ENCODE data around the gene MGRN1. TPM values are rescaled to one million over a fixed set of nuclear protein-coding genes. Genes with fewer than 3 reads are reported as not detected.

Gene MGRN1
- total and polyA plus RNA-seq, 2 experiments from 2014 or later: 14.0 to 26.4 TPM

GRCh38 chr16:4714996-4715395 is 90.4 kb downstream of the MGRN1 start:
- WGBS, 2 experiments (ENCODE audit: low coverage in 1 of 2, low lambda C conversion rate in 2 of 2, missing lambda C conversion rate in 2 of 2): 80 to 97% methylated on average over 2 of the region's 2 CpGs
- no peaks in the 10 kb centered on the region for H3K79me2 ChIP-seq (ENCODE audit: insufficient read depth)
- DNase-seq: no peak
- H4K20me1 ChIP-seq (ENCODE audit: insufficient read depth): no peaks in the 10 kb centered on the region
- no peak overlapping the region for H3K4me2 ChIP-seq (ENCODE audit: unreplicated experiment)
- no peaks in the 10 kb centered on the region for H3F3A ChIP-seq (ENCODE audit: insufficient read depth)
- in situ Hi-C loops (cut with MboI): no loop called here
- H3K9ac ChIP-seq: no peak overlapping the region
- H2AFZ ChIP-seq: no peak overlapping the region
- H3K9me3 ChIP-seq (ENCODE audit: low read depth): no peaks in the 10 kb centered on the region
- no peaks in the 10 kb centered on the region for H3K27me3 ChIP-seq (replicated peaks; ENCODE audit: insufficient read depth)
- H3K4me1 ChIP-seq (ENCODE audit: insufficient read depth): no peaks in the 10 kb centered on the region
- H3K4me3 ChIP-seq: no peak overlapping the region
- H3K9me2 ChIP-seq (ENCODE audit: insufficient read depth): no peaks in the 10 kb centered on the region
- H3K27ac ChIP-seq: no peak overlapping the region
- TF ChIP-seq EZH2 (IDR thresholded peaks at IDR 0.05; ENCODE audit: insufficient read depth, poor library complexity, severe bottlenecking): no peak
- TF ChIP-seq EZH2phosphoT487 (IDR thresholded peaks at IDR 0.05; ENCODE audit: insufficient read depth, low read depth): no peak
- no peaks in the 10 kb centered on the region; the same call in 1 of the 2 replicates for H3K36me3 ChIP-seq (ENCODE audit: low read depth)

DNA sequence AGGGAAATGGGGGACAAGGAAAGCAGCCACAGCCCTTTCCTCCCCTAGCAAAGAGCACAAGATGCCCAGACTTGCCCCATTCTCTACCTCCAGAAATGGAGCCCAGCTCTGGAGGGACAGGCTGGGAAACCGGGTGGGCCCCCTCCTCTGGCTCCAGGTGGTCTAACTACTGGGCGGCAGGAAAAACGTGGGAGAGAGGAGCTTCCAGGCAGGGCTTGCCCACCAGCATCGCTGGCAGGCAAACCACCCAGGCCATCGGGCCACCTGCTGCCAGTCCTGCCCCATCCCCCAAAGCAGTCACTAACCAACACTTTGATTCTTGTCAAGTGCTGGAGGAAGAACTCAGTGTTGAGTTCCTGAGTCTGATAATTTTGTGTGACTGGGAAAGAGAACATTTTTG is 93.8 kb downstream of the MGRN1 start:
- no peaks in the 10 kb centered on the region for H3F3A ChIP-seq (ENCODE audit: insufficient read depth)
- TF ChIP-seq EZH2phosphoT487 (IDR thresholded peaks at IDR 0.05; ENCODE audit: insufficient read depth, low read depth): no peak
- no peak for TF ChIP-seq EZH2 (IDR thresholded peaks at IDR 0.05; ENCODE audit: insufficient read depth, poor library complexity, severe bottlenecking)
- no peaks in the 10 kb centered on the region for H3K27me3 ChIP-seq (replicated peaks; ENCODE audit: insufficient read depth)
- in situ Hi-C loops (cut with MboI): no loop called here
- no peaks in the 10 kb centered on the region for H4K20me1 ChIP-seq (ENCODE audit: insufficient read depth)
- no peak for DNase-seq
- no peaks in the 10 kb centered on the region for H3K4me1 ChIP-seq (ENCODE audit: insufficient read depth)
- H2AFZ ChIP-seq: no peak overlapping the region
- H3K4me3 ChIP-seq: no peak overlapping the region
- no peak overlapping the region for H3K9ac ChIP-seq
- no peaks in the 10 kb centered on the region for H3K36me3 ChIP-seq (ENCODE audit: low read depth)
- no peaks in the 10 kb centered on the region for H3K79me2 ChIP-seq (ENCODE audit: insufficient read depth)
- no peaks in the 10 kb centered on the region for H3K9me2 ChIP-seq (ENCODE audit: insufficient read depth)
- H3K9me3 ChIP-seq (ENCODE audit: low read depth): no peaks in the 10 kb centered on the region
- H3K4me2 ChIP-seq (ENCODE audit: unreplicated experiment): no peak overlapping the region
- H3K27ac ChIP-seq: no peak overlapping the region
- 72 to 79% methylated on average over 5 of the region's 5 CpGs for WGBS, 2 experiments (ENCODE audit: low coverage in 1 of 2, low lambda C conversion rate in 2 of 2, missing lambda C conversion rate in 2 of 2)

DNA sequence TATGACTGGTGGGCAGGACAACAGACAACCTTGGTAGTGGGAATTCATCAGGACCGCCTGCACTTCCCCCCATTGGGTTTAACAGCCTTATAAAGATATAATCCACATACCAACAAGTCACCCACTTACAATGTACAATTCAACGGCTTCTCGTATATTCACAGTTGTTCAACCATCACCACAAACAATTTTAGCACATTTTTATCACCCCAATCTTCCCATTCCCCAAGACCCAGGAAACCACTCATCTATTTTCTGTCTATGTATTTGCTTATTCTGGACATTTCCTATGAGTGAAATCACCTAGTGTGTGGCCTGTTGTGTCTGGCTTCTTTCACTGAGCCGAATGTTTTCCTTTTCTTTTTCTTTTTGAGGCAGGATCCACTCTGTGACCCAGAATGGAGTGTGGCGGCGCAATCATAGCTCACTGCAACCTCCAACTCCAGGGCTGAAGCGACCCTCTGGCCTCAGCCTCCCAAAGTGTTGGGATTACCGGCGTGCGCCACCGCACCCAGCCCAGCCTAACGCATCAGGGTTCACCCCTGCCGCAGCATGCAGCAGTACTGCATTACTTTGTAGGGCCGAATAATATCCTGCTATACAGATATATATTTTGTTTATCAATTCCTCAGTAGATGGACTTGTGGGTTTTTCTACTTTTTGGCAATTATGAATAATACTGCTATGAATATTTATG is 98.6 kb downstream of the MGRN1 start:
- Histone ChIP-seq H3K4me1 (ENCODE audit: insufficient read depth) (no peaks in the 10 kb centered on the region), H3K79me2 (ENCODE audit: insufficient read depth) (no peaks in the 10 kb centered on the region; the same call in 1 of the 2 replicates), H3F3A (ENCODE audit: insufficient read depth) (no peaks in the 10 kb centered on the region), H3K36me3 (ENCODE audit: low read depth) (peaks cover 11% of the 10 kb centered on the region; the same call in 1 of the 2 replicates), H3K9me3 (ENCODE audit: low read depth) (no peaks in the 10 kb centered on the region), H4K20me1 (ENCODE audit: insufficient read depth) (no peaks in the 10 kb centered on the region), H3K9me2 (ENCODE audit: insufficient read depth) (no peaks in the 10 kb centered on the region), H3K9ac (no peak overlapping the region), H3K4me3 (no peak overlapping the region), H3K27ac (no peak overlapping the region), H3K4me2 (ENCODE audit: unreplicated experiment) (no peak overlapping the region), H2AFZ (no peak overlapping the region), H3K27me3 (replicated peaks; ENCODE audit: insufficient read depth) (no peaks in the 10 kb centered on the region)
- WGBS, 2 experiments (ENCODE audit: low coverage in 1 of 2, low lambda C conversion rate in 2 of 2, missing lambda C conversion rate in 2 of 2): 94 to 98% methylated on average over 14 of the region's 14 CpGs
- in situ Hi-C loops (cut with MboI): no loop called here
- TF ChIP-seq EZH2 (IDR thresholded peaks at IDR 0.05; ENCODE audit: insufficient read depth, poor library complexity, severe bottlenecking): no peak
- no peak for TF ChIP-seq EZH2phosphoT487 (IDR thresholded peaks at IDR 0.05; ENCODE audit: insufficient read depth, low read depth)
- DNase-seq: no peak

GRCh38 chr16:4724661-4725270 is 100.1 kb downstream of the MGRN1 start:
- H3K4me3 ChIP-seq: no peak overlapping the region
- H3K9me2 ChIP-seq (ENCODE audit: insufficient read depth): no peaks in the 10 kb centered on the region
- H3K9me3 ChIP-seq (ENCODE audit: low read depth): no peaks in the 10 kb centered on the region
- no peaks in the 10 kb centered on the region for H3F3A ChIP-seq (ENCODE audit: insufficient read depth)
- in situ Hi-C loops (cut with MboI): no loop called here
- no peak overlapping the region for H3K9ac ChIP-seq
- H3K4me2 ChIP-seq (ENCODE audit: unreplicated experiment): no peak overlapping the region
- no peak for DNase-seq
- H3K27ac ChIP-seq: no peak overlapping the region
- TF ChIP-seq EZH2 (IDR thresholded peaks at IDR 0.05; ENCODE audit: insufficient read depth, poor library complexity, severe bottlenecking) (no peak), EZH2phosphoT487 (IDR thresholded peaks at IDR 0.05; ENCODE audit: insufficient read depth, low read depth) (no peak)
- peaks cover 11% of the 10 kb centered on the region; the same call in 1 of the 2 replicates for H3K36me3 ChIP-seq (ENCODE audit: low read depth)
- no peaks in the 10 kb centered on the region for H3K4me1 ChIP-seq (ENCODE audit: insufficient read depth)
- no peaks in the 10 kb centered on the region for H4K20me1 ChIP-seq (ENCODE audit: insufficient read depth)
- WGBS, 2 experiments (ENCODE audit: low coverage in 1 of 2, low lambda C conversion rate in 2 of 2, missing lambda C conversion rate in 2 of 2): 85% methylated on average over 11 of the region's 11 CpGs
- H2AFZ ChIP-seq: no peak overlapping the region
- H3K79me2 ChIP-seq (ENCODE audit: insufficient read depth): peaks cover 6% of the 10 kb centered on the region; the same call in 1 of the 2 replicates
- no peaks in the 10 kb centered on the region for H3K27me3 ChIP-seq (replicated peaks; ENCODE audit: insufficient read depth)

Measured in GM23248 (cell line).